Astrocyte of the spinal cord (primary cell): Measurements from ENCODE around the gene ST3GAL3.

Experiments used
- DNase-seq: peaks from one replicate; pipeline ENCODE4 v3.0.0; 2011; ENCODE audit warnings: low read depth, low spot score
- H3K4me3 ChIP-seq: 2 replicates; pipeline ENCODE4 v1.5.1; 2011; ENCODE audit warnings: low read depth, mild to moderate bottlenecking, low read length, moderate library complexity
- CTCF ChIP-seq: IDR thresholded peaks from 2 replicates; pipeline ENCODE4 v1.5.1; 2012; ENCODE audit warnings: low read depth, mild to moderate bottlenecking, low read length, inconsistent platforms
- in situ Hi-C: cut with HindIII; loops from 2 replicates; pipeline ENCODE4 v1.10.0; 2017; ENCODE audit warnings: low sequenced_read_pairs

The ST3GAL3 gene

DNA sequence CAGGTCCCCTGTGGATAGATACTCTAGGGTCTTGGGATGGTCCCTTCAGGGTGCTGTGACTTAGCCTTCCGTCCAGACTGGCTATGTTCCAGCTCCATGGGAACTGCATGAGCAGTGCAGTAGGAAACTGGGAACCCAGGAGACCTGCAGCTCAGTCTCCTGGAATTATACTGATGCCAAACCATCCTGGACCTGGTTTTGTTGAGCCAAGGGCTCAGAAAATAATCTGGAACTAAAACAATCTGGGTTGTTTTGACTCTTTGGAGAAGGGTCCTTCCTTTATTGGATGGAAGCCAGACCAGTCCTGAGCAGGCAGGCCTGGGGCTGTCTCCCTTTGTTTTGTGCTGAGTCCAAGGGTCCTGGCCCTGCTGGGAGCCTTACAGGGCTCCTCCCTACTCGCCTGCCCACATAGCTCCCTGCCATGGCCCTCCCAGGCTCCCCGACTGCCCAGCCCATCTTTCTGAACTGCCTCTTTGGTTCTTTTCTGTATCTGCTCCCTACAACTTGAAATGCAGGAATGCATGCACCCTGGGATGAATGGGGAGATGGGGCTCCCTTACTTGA is 240.6 kb downstream of the ST3GAL3 start:
- in situ Hi-C loops: no loop called here
- H3K4me3 ChIP-seq: peak overlapping the region; percentile 71
- no peak for TF ChIP-seq CTCF
- DNase-seq: no peak

- no peak overlapping the region for H3K4me3 ChIP-seq
- in situ Hi-C loops: loop anchor here (10.0 kb wide), 1 partner anchor 185 kb away; no protein-coding TSS in a partner anchor
- DNase-seq: no peak
- TF ChIP-seq CTCF: no peak
Observed at GRCh38 chr1:43949678-43950077, 242.3 kb downstream of the ST3GAL3 start.

DNA sequence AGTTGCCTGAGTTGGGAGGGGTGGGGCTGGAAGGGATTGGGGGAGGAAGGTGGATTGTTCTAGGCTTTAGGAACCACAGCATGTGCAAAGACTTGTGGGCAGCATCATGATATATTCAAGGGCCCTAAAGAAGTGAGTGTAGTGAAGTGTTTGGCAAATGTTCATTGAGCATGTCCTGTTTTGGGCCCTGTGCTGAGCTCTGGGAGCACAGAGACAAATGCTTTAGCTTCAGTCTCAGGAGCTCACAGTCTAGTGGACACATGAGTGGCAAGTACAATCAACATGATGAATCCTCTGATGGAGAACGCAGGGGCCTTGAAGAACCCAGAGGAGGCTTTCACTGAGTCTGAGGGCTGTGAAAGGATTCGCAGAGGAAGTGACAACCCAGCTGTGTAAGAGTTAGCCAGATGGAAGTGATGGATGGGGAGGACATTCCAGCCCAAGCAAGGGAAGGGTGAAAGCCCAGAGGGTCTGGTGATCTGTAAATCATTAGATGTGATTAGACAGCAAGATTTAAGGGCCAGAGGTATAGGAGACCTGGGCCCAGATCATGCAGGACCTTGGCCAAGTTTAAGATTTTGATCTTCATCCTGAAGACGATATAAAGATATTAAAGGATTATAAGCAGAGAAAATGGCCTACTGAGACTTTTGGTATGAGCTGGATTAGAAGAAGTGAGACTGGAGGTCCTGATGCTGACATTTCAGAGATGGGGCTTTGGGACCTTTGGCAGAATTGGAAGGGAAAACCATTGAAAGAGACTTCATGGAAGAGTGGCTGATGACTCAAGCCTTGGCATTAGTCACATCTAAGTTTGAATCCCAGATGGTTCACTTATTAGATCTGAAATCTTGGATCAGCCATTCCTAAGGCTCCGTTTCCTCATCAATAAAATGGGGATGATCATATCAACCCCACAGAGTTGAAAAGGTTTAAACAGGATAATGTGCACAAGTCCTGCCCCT is 244.0 kb downstream of the ST3GAL3 start:
- in situ Hi-C loops: loop anchor here (10.0 kb wide), 1 partner anchor 187 kb away; no protein-coding TSS in a partner anchor
- H3K4me3 ChIP-seq: no peak overlapping the region
- no peak for DNase-seq
- TF ChIP-seq CTCF: no peak

- H3K4me3 ChIP-seq: no peak overlapping the region
- TF ChIP-seq CTCF: no peak
- DNase-seq: no peak
- in situ Hi-C loops: loop anchor here (10.0 kb wide), 1 partner anchor 188 kb away; no protein-coding TSS in a partner anchor
Observed at GRCh38 chr1:43952731-43953346, 245.5 kb downstream of the ST3GAL3 start.

DNA sequence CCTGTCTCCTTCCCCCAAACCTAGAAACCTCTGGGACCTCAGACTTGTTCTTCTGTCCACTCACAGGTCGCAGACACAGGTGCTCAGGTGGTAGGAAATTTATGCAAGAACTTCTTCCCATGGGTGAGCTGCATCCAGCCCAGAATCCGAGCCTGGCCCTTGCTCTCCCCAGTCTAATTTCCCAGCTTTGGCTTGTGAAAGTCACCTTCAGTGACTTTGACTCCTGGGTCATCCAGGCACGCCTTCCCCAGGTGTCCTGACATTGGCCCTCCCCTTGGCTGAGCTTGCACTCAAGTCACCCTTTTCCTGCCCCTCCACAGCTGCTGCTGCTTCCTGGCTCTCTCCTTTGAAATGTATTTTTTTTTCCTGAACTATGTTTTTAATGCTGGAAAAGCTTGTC is 246.0 kb downstream of the ST3GAL3 start:
- no peak for TF ChIP-seq CTCF
- H3K4me3 ChIP-seq: no peak overlapping the region
- in situ Hi-C loops: loop anchor here (10.0 kb wide), 1 partner anchor 189 kb away; no protein-coding TSS in a partner anchor
- no peak for DNase-seq

- TF ChIP-seq CTCF: no peak
- H3K4me3 ChIP-seq: no peak overlapping the region
- in situ Hi-C loops: loop anchor here (10.0 kb wide), 1 partner anchor 189 kb away; no protein-coding TSS in a partner anchor
- no peak for DNase-seq
Observed at GRCh38 chr1:43954036-43954435, 246.7 kb downstream of the ST3GAL3 start.
